Neural cell (in vitro differentiated cells): ENCODE measurements around the gene OBSCN.

Source experiments
- CTCF ChIP-seq: fragments of 450-650 bp; IDR thresholded peaks from 2 replicates; pipeline ENCODE4 v1.5.1; 2014; ENCODE audit warnings: antibody characterized with exemption, mild to moderate bottlenecking, moderate library complexity; ENCODE audit not compliant: poor library complexity, severe bottlenecking
- EP300 ChIP-seq: fragments of 450-650 bp; conservative IDR thresholded peaks from 2 replicates; pipeline ENCODE4 v1.6.1; 2014; ENCODE audit warnings: antibody characterized with exemption, mild to moderate bottlenecking, moderate library complexity; ENCODE audit not compliant: poor library complexity, severe bottlenecking
- EZH2 ChIP-seq: fragments of 200-600, 300-800 bp; shearing (Covaris generic), sonication (generic); IDR thresholded peaks from 2 replicates; pipeline ENCODE4 v1.6.1; 2014; ENCODE audit warnings: antibody characterized with exemption, low read length, borderline replicate concordance, mild to moderate bottlenecking; ENCODE audit not compliant: insufficient read depth, poor library complexity, severe bottlenecking
- MXI1 ChIP-seq: fragments of 450-650 bp; conservative IDR thresholded peaks from 2 replicates; pipeline ENCODE4 v1.6.1; 2014; ENCODE audit warnings: antibody characterized with exemption, mild to moderate bottlenecking; ENCODE audit not compliant: poor library complexity, severe bottlenecking
- POLR2AphosphoS5 ChIP-seq: IDR thresholded peaks from 2 replicates; pipeline ENCODE4 v1.6.1; 2012
- RAD21 ChIP-seq: fragments of 450-650 bp; conservative IDR thresholded peaks from 2 replicates; pipeline ENCODE4 v1.6.1; 2014; ENCODE audit warnings: antibody characterized with exemption, mild to moderate bottlenecking, moderate library complexity
- REST ChIP-seq: IDR thresholded peaks from 2 replicates; pipeline ENCODE4 v1.6.1; 2012; ENCODE audit warnings: borderline replicate concordance
- TAF1 ChIP-seq: IDR thresholded peaks from 2 replicates; pipeline ENCODE4 v1.6.1; 2012; ENCODE audit warnings: low read depth

- no peak for TF ChIP-seq EP300
- TF ChIP-seq CTCF, result no peak
- TF ChIP-seq MXI1, result no peak
- no peak for TF ChIP-seq REST
- TF ChIP-seq RAD21, result no peak
- TF ChIP-seq EZH2, result no peak
- no peak for TF ChIP-seq POLR2AphosphoS5
- no peak for TF ChIP-seq TAF1
Measured at GRCh38 chr1:228402641-228403025, 194.8 kb downstream of the OBSCN start.
